GM21381 (cell line): ENCODE results near the gene GALNT1.

Experiments
- ATAC-seq: cut with Tn5 transposase; IDR thresholded peaks from one replicate; pipeline ENCODE4 v1.9.1; 2021; ENCODE audit warnings: mild to moderate bottlenecking, moderate library complexity; ENCODE audit not compliant: unreplicated experiment

Gene GALNT1

GRCh38 chr18:35581898-35582641, 530 bp downstream of the GALNT1 start:
- ATAC-seq, result no peak

- no peak for ATAC-seq
These were observed 1.5 kb downstream of the GALNT1 start for GRCh38 chr18:35582899-35583558.

- no peak for ATAC-seq
These were observed 3.2 kb downstream of the GALNT1 start for GRCh38 chr18:35584735-35585134.

- ATAC-seq, result no peak
These were observed 4.1 kb downstream of the GALNT1 start for GRCh38 chr18:35585608-35586007.

- ATAC-seq, result no peak
These were observed 6.6 kb downstream of the GALNT1 start for GRCh38 chr18:35588122-35588521.

GRCh38 chr18:35588995-35589394, 7.5 kb downstream of the GALNT1 start:
- no peak for ATAC-seq

- ATAC-seq, result no peak
These were observed 8.0 kb downstream of the GALNT1 start for GRCh38 chr18:35589546-35589945.

GRCh38 chr18:35590935-35591334, 9.4 kb downstream of the GALNT1 start:
- ATAC-seq, result no peak

GRCh38 chr18:35592298-35592697, 10.8 kb downstream of the GALNT1 start:
- peak; percentile 94 for ATAC-seq

GRCh38 chr18:35593859-35594258, 12.3 kb downstream of the GALNT1 start:
- ATAC-seq, result no peak

GRCh38 chr18:35597758-35598157, 16.2 kb downstream of the GALNT1 start:
- ATAC-seq, result no peak

- ATAC-seq, result no peak
These were observed 20.8 kb downstream of the GALNT1 start for GRCh38 chr18:35602193-35602820.

GRCh38 chr18:35603008-35603407, 21.5 kb downstream of the GALNT1 start:
- no peak for ATAC-seq

- no peak for ATAC-seq
These were observed 22.0 kb downstream of the GALNT1 start for GRCh38 chr18:35603528-35603927.

- ATAC-seq, result no peak
These were observed 22.8 kb downstream of the GALNT1 start for GRCh38 chr18:35604369-35604768.

GRCh38 chr18:35605686-35606417, 24.3 kb downstream of the GALNT1 start:
- no peak for ATAC-seq

- ATAC-seq, result no peak
These were observed 27.7 kb downstream of the GALNT1 start for GRCh38 chr18:35609236-35609635.

GRCh38 chr18:35610089-35610488, 28.5 kb downstream of the GALNT1 start:
- ATAC-seq, result no peak

GRCh38 chr18:35610724-35611123, 29.2 kb downstream of the GALNT1 start:
- no peak for ATAC-seq

- no peak for ATAC-seq
These were observed 30.0 kb downstream of the GALNT1 start for GRCh38 chr18:35611518-35611917.

- no peak for ATAC-seq
These were observed 34.5 kb downstream of the GALNT1 start for GRCh38 chr18:35616074-35616473.
